Keratinocyte (primary cell): ENCODE data around the gene DLX3. TPM values are rescaled to one million over a fixed set of nuclear protein-coding genes. Genes with fewer than 3 reads are reported as not detected.

Source experiments
- DNase-seq: peaks from one replicate; pipeline ENCODE4 v3.0.0-alpha.2; 2011; ENCODE audit warnings: low read depth, missing footprints, low spot score
- FAIRE-seq: peaks from 2 replicates; lab custom pipeline; 2011; peaks lifted over from hg19 to GRCh38; lab: Jason Lieb, UNC
- H2AFZ ChIP-seq: 2 replicates; pipeline ENCODE4 v1.6.0; 2012; ENCODE audit warnings: low read length, control low read depth, inconsistent platforms; ENCODE audit not compliant: control insufficient read depth
- H3K27ac ChIP-seq: 2 replicates; pipeline ENCODE4 v1.5.1; 2011; ENCODE audit warnings: low read length; ENCODE audit not compliant: control insufficient read depth, insufficient read depth
- H3K27me3 ChIP-seq: 3 replicates; pipeline ENCODE4 v1.6.0; 2011; ENCODE audit warnings: low read length; ENCODE audit not compliant: control insufficient read depth, insufficient read depth; ENCODE audit errors: extremely low read depth
- H3K36me3 ChIP-seq, 2 experiments: 2 replicates in 1 of 2; 3 replicates in 1 of 2; pipeline ENCODE4 v1.5.1; 2011; ENCODE audit warnings: low read length in 2 of 2, mild to moderate bottlenecking in 1 of 2; ENCODE audit not compliant: control insufficient read depth in 2 of 2, insufficient read depth in 2 of 2; ENCODE audit errors: extremely low read depth in 1 of 2
- H3K4me1 ChIP-seq: 3 replicates; pipeline ENCODE4 v1.5.1; 2011; ENCODE audit warnings: low read length; ENCODE audit not compliant: control insufficient read depth, insufficient read depth; ENCODE audit errors: extremely low read depth
- H3K4me2 ChIP-seq: 3 replicates; pipeline ENCODE4 v1.6.0; 2011; ENCODE audit warnings: low read depth, low read length; ENCODE audit not compliant: control insufficient read depth, insufficient read depth; ENCODE audit errors: extremely low read depth
- H3K4me3 ChIP-seq, 3 experiments: fragments of 200-600 bp in 1 of 3; sonication (generic) in 1 of 3; 2 replicates in 2 of 3; 3 replicates in 1 of 3; pipeline ENCODE4 v1.5.1; 2011 to 2016; ENCODE audit warnings: low read length in 3 of 3, mild to moderate bottlenecking in 3 of 3, control low read depth in 2 of 3, inconsistent platforms in 1 of 3, low read depth in 1 of 3, mixed read lengths in 1 of 3, mixed run types in 1 of 3, moderate library complexity in 1 of 3; ENCODE audit not compliant: control insufficient read depth in 2 of 3, insufficient read depth in 2 of 3; ENCODE audit errors: extremely low read depth in 1 of 3
- H3K79me2 ChIP-seq: 2 replicates; pipeline ENCODE4 v1.6.0; 2012; ENCODE audit warnings: low read length; ENCODE audit not compliant: control insufficient read depth, insufficient read depth
- H3K9ac ChIP-seq: 3 replicates; pipeline ENCODE4 v1.6.0; 2011; ENCODE audit warnings: low read length; ENCODE audit not compliant: control insufficient read depth, insufficient read depth; ENCODE audit errors: extremely low read depth
- H3K9me1 ChIP-seq: 3 replicates; pipeline ENCODE4 v1.6.0; 2011; ENCODE audit warnings: low read length; ENCODE audit not compliant: control insufficient read depth, insufficient read depth; ENCODE audit errors: extremely low read depth
- H3K9me3 ChIP-seq: 2 replicates; pipeline ENCODE4 v1.5.1; 2012; ENCODE audit warnings: low read depth, low read length; ENCODE audit not compliant: control insufficient read depth
- H4K20me1 ChIP-seq: 3 replicates; pipeline ENCODE4 v1.6.0; 2011; ENCODE audit warnings: low read length; ENCODE audit not compliant: control insufficient read depth, insufficient read depth; ENCODE audit errors: extremely low read depth
- CTCF ChIP-seq, 3 experiments: IDR thresholded peaks in 1 of 3; conservative IDR thresholded peaks in 1 of 3; optimal IDR thresholded peaks in 1 of 3; 2 replicates in 2 of 3; 3 replicates in 1 of 3; pipeline versions ENCODE3 to v1.5.1; 2011; ENCODE audit warnings: low read length in 3 of 3, mild to moderate bottlenecking in 3 of 3, moderate library complexity in 2 of 3, control low read depth in 1 of 3, inconsistent platforms in 1 of 3; ENCODE audit not compliant: insufficient read depth in 2 of 3; ENCODE audit errors: extremely low read depth in 1 of 3
- EZH2 ChIP-seq: IDR thresholded peaks from one replicate; pipeline ENCODE4 v1.6.1; 2012; ENCODE audit warnings: inconsistent platforms, mild to moderate bottlenecking, low read length, moderate library complexity
- dilution Hi-C: fragments of 300-500 bp; cut with MboI; formaldehyde crosslinking; loops from one replicate; pipeline ENCODE4 v1.7.0; 2020; ENCODE audit warnings: low sequenced_read_pairs; ENCODE audit not compliant: extremely low pct_ligation_motif_present
- polyA plus RNA-seq, 5 experiments: library from polyadenylated mRNA; depleted of rRNA in 3 of 5; stranded (reverse) in 3 of 5; stranded (forward) in 1 of 5; unstranded in 1 of 5; fragments of >200 nt; gene quantifications; 1 replicate in 1 of 5; 2 replicates in 3 of 5; 3 replicates in 1 of 5; pipeline versions ENCODE4 v1.2.1 to v1.2.3, GENCODE V29; 2011 to 2012; ENCODE audit warnings: missing spikeins in 2 of 5, low read depth in 1 of 5, low replicate concordance in 1 of 5

The DLX3 gene
- polyA plus RNA-seq, 1 donor (not counting 4 experiments of a cell fraction or from before 2014, with no cell fraction given): 0.72 TPM

- no peak overlapping the region for H3K27ac ChIP-seq
- no peak overlapping the region for H3K4me2 ChIP-seq
- no peak overlapping the region for H3K9ac ChIP-seq
- H3K4me1 ChIP-seq: peaks cover 7% of the 10 kb centered on the region
- H4K20me1 ChIP-seq: no peaks in the 10 kb centered on the region
- H3K9me3 ChIP-seq: peaks cover 5% of the 10 kb centered on the region
- no peaks in the 10 kb centered on the region for H3K27me3 ChIP-seq
- H3K9me1 ChIP-seq: no peaks in the 10 kb centered on the region
- dilution Hi-C loops: no loop called here
- DNase-seq (no peak), FAIRE-seq (no peak)
- no peak overlapping the region for H2AFZ ChIP-seq
- H3K36me3 ChIP-seq: no peaks in the 10 kb centered on the region
- H3K79me2 ChIP-seq: no peaks in the 10 kb centered on the region
- H3K4me3 ChIP-seq: no peak overlapping the region
- no peak for TF ChIP-seq CTCF (optimal IDR thresholded peaks at IDR 0.05 in 1 of 3, IDR thresholded peaks at IDR 0.05 in 1 of 3, conservative IDR thresholded peaks at IDR 0.05 in 1 of 3; ENCODE audit: extremely low read depth in 1 of 3, insufficient read depth in 2 of 3, low read length in 3 of 3)
- TF ChIP-seq EZH2: no peak
Measured at GRCh38 chr17:50018909-50019308, 23.9 kb upstream of the DLX3 start.

- DNase-seq: no peak
- Histone ChIP-seq H3K27ac (no peak overlapping the region), H4K20me1 (no peaks in the 10 kb centered on the region), H3K9me1 (no peaks in the 10 kb centered on the region), H2AFZ (no peak overlapping the region), H3K4me1 (peaks cover 7% of the 10 kb centered on the region), H3K27me3 (no peaks in the 10 kb centered on the region), H3K4me3 (no peak overlapping the region), H3K9ac (no peak overlapping the region), H3K36me3 (no peaks in the 10 kb centered on the region), H3K79me2 (no peaks in the 10 kb centered on the region), H3K4me2 (no peak overlapping the region), H3K9me3 (peaks cover 6% of the 10 kb centered on the region)
- dilution Hi-C loops: no loop called here
- no peak for FAIRE-seq
- no peak for TF ChIP-seq CTCF (optimal IDR thresholded peaks at IDR 0.05 in 1 of 3, IDR thresholded peaks at IDR 0.05 in 1 of 3, conservative IDR thresholded peaks at IDR 0.05 in 1 of 3; ENCODE audit: extremely low read depth in 1 of 3, insufficient read depth in 2 of 3, low read length in 3 of 3)
- TF ChIP-seq EZH2: no peak
Measured at GRCh38 chr17:50015146-50015545, 20.1 kb upstream of the DLX3 start.
